Measurements from ENCODE around the gene ZMPSTE24.
A peak's percentile ranks its signal among the peaks of the same experiment; 100 is the strongest.

ZMPSTE24 gene

GRCh38 chr1:40247655-40248054 lies 10.4 kb upstream of the ZMPSTE24 start, which contains the start of gene TMCO2:
TMCO2 (plus strand) TSS chr1:40247937; CDS start chr1:40247994, 57 bp downstream.
- no peak for TF ChIP-seq CTCF (IDR thresholded peaks at IDR 0.05; ENCODE audit: low read length, missing control alignments)
- DNase-seq (ENCODE audit: low read depth): no peak
- no peak within 1 kb of the TSS for H3K4me3 ChIP-seq (replicated peaks; ENCODE audit: low read depth, low read length)

GRCh38 chr1:40248412-40248811 lies 9.6 kb upstream of the ZMPSTE24 start:
- H3K4me3 ChIP-seq (replicated peaks; ENCODE audit: low read depth, low read length): no peak overlapping the region
- peak; percentile 64 for DNase-seq (ENCODE audit: low read depth)
- no peak for TF ChIP-seq CTCF (IDR thresholded peaks at IDR 0.05; ENCODE audit: low read length, missing control alignments)

- no peak for TF ChIP-seq CTCF (IDR thresholded peaks at IDR 0.05; ENCODE audit: low read length, missing control alignments)
- no peak overlapping the region for H3K4me3 ChIP-seq (replicated peaks; ENCODE audit: low read depth, low read length)
- DNase-seq (ENCODE audit: low read depth): no peak
Measured at GRCh38 chr1:40251456-40251855, 6.6 kb upstream of the ZMPSTE24 start.

GRCh38 chr1:40252601-40253000 lies 5.4 kb upstream of the ZMPSTE24 start:
- TF ChIP-seq CTCF (IDR thresholded peaks at IDR 0.05; ENCODE audit: low read length, missing control alignments): no peak
- H3K4me3 ChIP-seq (replicated peaks; ENCODE audit: low read depth, low read length): no peak overlapping the region
- no peak for DNase-seq (ENCODE audit: low read depth)

GRCh38 chr1:40255231-40255630 lies 2.8 kb upstream of the ZMPSTE24 start:
- no peak overlapping the region for H3K4me3 ChIP-seq (replicated peaks; ENCODE audit: low read depth, low read length)
- TF ChIP-seq CTCF (IDR thresholded peaks at IDR 0.05; ENCODE audit: low read length, missing control alignments): no peak
- DNase-seq (ENCODE audit: low read depth): no peak

GRCh38 chr1:40256401-40257084 lies 1.5 kb upstream of the ZMPSTE24 start:
- no peak for DNase-seq (ENCODE audit: low read depth)
- peak overlapping the region; percentile 99 for H3K4me3 ChIP-seq (replicated peaks; ENCODE audit: low read depth, low read length)
- TF ChIP-seq CTCF (IDR thresholded peaks at IDR 0.05; ENCODE audit: low read length, missing control alignments): no peak

- DNase-seq (ENCODE audit: low read depth): no peak
- no peak for TF ChIP-seq CTCF (IDR thresholded peaks at IDR 0.05; ENCODE audit: low read length, missing control alignments)
- H3K4me3 ChIP-seq (replicated peaks; ENCODE audit: low read depth, low read length): peak overlapping the region; percentile 99
Measured at GRCh38 chr1:40257313-40257687, 736 bp upstream of the ZMPSTE24 start.

Data from fibroblast of pulmonary artery (primary cell).